ENCODE measurements around the gene LUC7L3. TPM values are rescaled to one million over a fixed set of nuclear protein-coding genes. Genes with fewer than 3 reads are reported as not detected.
A peak's percentile ranks its signal among the peaks of the same experiment; 100 is the strongest.
"Not testable (repeated sequence)": the region's sequence is repeated elsewhere in the genome, so short reads cannot be mapped to it uniquely, and the experiment has no call there.

LUC7L3 gene
- total RNA-seq, 1 experiment from 2014 or later: 63.2 TPM

DNA sequence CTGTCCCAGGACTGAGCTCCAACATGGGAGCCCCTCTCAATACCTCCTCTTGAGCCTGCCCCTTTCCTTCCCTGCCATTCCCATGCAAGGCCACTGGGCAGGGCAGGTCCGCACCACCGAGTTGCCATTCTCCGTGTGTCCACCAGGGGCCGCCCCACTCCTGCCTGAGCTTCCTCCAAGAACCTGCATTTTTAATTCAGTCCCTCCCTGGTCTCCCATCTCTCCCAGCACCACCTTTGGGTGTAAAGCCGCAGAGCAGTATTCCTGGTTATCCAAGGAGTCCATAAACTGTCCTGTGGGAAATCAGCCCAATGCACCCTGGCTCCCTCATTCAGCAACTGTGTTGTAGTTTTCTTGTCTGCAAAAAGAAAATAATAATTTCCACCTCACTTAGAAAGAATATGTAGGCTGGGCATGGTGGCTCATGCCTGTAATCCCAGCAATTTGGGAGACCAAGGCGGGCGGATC is 63.8 kb downstream of the LUC7L3 start:
- peak; percentile 86 for DNase-seq (ENCODE audit: low spot score)

DNA sequence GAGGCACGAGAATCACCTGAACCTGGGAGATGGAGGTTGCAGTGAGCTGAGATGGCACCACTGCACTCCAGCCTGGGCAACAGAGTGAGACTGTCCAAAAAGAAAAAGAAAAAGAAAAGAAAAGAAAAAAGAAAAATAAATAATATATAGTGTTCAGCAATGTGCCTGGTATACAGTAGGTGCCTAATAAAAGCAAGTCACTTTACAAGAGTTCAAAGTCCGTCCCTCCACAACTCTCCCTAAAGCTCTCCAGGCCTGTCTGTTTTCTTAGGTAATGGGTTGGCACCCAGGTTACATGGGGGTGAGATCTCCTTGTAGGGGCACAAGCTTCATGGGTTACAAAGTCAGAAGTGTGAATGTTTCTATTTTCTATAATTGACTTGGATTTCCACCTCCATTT is 64.5 kb downstream of the LUC7L3 start:
- DNase-seq (ENCODE audit: low spot score): no peak

DNA sequence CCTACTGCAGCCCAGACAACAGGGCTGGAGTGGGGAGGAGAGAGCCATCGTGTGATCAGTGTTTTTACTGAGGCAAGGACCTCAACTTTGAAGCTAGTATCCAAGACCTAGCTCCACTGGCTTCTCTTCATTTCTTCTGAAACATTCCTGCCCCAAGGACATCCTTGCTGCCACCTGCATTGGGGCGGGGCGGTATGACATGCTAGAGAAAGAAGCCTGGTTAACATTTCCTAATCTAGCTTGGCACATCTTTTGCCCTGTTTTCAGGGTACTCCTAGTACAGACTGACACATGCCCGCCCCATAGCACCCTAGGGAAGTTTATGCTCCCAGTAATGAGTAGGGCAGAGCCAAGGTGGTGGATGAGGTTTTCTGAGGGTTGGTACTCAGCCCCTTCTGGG is 65.7 kb downstream of the LUC7L3 start:
- DNase-seq (ENCODE audit: low spot score): no peak

DNA sequence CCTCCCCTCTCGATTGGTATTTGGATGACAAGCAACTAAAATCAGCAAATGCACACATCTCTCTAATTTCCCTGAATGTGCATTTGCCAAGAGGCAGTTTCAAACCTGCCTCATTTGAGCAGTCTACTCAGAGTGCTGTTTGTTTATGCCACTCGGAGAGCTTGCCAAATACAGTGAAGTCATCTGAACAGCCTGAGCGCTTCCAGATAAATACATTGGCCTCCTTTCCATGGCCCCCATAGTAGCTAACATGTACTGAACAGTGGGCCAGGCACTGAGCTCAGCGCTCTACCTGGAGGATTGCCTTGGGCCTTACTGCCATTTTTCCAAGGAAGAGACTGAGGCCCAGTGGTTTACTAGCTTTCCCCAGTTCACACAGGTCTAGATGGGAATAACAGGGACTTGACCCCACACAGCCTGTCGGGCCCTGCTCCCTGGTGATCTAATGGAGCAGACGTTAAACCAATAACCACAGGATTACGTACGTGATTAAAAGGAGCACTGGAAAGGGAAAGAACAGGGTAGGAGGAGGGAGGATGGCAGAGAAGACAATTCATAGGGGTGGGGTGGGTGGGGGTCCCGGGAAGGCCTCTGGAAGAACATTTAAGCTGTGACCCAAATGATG is 66.7 kb downstream of the LUC7L3 start:
- DNase-seq (ENCODE audit: low spot score): no peak

DNA sequence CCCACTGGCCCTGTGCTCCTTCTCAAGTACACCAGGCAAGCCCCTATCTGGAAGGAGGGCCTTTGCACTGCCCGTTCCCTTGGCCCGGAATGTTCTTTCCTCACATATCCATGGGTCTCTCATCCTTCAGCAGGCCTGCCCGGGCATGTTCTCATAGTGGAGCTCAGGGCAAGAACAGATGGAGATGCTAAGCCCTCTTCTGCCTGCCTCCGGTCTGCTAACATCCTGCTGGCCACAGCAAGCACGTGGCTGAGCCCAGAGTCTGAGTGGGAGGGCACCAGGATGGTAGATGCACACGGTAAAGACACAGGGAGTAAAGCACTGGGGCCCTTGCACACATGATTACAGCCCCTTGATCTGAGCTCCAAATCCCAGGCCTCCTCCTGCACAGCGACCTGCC is 67.7 kb downstream of the LUC7L3 start:
- DNase-seq (ENCODE audit: low spot score): no peak

DNA sequence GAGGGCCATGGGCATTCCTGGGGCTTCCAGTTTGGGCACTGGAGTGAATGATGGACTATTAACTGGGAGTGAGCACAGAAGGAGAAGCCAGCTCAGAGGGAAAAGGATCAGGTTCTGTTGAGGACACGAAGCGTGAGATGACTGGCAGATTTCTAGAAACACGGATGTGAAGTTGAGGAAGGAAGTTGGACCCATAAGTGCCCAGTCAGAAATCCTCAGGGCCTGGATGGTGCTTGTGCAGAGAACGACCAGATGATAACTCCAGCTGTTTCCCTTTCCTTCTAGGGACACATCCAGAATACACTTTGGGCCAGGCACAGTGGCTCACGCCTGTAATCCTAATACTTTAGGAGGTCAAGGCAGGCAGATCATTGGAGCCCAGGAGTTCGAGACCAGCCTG is 71.2 kb downstream of the LUC7L3 start:
- DNase-seq (ENCODE audit: low spot score): no peak

DNA sequence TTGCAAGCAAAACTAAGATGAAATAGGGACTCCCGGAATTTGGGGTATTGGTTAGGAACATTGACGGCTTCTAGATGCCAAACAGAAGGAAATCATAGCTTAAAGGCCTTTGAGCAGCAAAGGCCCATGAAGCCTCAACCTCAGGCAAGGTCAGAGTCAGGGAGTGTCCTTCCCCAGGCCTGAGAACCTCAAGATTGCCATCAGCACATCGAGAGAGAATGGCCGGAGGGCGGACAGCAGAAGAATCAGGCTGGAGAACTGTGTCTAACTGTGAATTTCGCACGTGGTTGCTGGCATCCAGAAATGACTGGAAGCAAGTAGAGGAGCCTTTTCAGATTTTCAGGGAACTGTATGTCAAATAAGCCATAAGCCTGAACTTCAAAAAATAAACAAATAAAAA is 72.7 kb downstream of the LUC7L3 start:
- no peak for DNase-seq (ENCODE audit: low spot score)

DNA sequence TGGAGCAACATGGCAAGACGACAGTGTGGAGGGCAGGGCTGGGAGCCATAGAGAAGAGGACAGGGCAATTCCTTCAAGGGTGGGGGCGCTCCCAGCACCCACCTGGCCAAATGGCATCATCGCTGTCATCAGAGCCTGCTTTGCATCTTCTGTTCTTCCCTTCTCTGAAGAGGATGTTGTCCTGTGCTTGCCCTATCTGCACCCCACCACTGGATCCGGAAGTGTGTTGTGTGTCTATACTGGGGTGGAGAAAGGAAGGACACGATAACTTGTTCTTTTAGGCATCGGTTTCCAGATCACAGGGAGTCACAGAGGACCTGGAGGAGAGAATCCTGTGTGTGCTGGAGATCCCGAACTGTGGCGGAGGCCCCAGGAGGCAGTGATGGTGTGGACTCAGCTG is 73.6 kb downstream of the LUC7L3 start:
- DNase-seq (ENCODE audit: low spot score): no peak

DNA sequence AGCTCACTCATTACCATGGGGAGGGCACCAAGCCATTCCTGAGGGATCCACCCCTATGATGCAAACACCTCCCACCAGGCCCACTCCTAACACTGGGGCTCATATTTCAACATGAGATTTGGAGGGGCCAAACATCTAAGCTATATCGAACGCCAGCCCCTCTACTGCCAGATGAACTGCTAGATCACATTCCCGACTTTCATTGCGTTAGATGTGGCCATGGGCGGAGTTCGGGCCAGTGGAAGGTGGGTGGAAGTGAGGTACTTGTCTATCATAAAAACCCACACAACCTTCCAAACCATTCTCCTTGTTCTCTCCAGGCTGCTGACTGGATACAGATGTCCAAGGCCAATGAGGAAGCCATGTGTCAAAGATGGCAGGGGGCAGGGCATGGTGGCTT is 75.0 kb downstream of the LUC7L3 start:
- DNase-seq (ENCODE audit: low spot score): no peak

DNA sequence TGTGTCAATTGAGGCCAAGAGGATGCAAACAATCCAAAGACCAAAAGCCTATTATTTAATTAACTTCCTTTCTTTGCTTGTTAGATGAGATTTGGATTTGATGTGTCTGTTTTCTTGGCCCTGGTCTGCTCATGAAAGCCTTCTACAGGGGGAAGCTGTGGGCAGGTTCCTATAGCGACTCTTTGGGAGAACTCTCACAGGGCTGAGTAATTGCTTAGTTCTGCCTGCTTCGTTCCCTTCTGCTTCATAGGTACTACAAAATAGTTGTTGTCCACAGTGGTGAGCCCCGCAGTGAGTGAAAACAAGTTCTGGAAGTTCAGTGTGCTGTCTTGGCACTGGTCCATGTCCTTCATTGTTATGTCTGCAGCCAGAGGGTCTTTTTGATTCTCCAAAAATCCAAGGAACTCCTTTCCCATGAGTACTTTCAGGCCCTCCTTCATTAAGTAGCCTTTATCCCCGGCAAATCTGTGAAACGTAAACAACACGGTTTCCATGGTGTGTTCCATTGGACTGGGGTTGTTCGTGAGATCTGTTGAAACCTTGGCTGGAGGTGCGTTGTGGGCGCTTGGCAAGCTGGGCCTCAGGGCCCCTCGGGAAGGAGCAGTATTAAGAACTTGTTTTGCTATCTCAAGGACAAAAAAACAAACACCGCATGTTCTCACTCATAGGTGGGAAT is 77.9 kb downstream of the LUC7L3 start:
- DNase-seq (ENCODE audit: low spot score): no peak

DNA sequence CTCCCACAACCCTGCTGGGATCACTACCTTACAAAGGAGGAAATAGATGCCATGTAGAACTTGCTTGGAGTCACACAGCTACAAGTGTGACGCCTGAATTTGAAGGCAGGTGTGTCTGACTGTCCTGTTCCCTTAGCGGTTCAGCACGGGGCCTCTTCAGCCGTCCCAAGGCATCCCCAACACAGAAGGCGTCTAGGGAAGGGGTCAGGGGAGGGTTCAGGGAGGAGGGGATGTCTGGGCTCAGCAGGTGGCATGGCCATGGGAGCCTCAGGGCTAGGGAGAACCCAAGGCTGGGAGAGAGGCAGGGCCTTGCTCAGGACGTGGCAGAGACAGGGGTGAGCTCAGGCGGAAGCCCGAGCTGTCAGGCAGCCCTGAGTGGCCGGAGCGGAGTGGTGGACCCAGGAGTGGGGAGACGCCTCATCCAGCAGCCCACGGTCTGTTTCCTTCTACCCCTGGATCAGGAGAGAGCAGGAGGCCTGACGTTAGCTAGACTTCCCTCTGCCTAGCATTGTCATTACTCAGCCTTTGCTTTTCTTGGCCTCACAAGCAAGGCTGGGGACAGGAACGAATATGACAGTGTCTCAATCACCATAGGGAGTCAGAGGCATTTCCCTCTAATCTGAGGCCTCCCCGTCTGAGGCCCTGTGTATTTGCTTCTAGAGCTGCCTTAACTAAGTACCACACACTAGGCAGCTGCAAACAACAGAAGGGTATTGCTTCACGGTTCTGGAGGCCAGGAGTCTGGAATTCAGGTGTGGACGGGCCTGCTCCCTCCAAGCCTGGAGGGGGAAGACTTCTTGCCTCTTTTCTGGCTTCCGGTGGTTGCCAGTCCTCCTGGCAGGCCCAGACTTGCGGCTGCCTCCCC is 79.3 kb downstream of the LUC7L3 start:
- no peak for DNase-seq (ENCODE audit: low spot score)

DNA sequence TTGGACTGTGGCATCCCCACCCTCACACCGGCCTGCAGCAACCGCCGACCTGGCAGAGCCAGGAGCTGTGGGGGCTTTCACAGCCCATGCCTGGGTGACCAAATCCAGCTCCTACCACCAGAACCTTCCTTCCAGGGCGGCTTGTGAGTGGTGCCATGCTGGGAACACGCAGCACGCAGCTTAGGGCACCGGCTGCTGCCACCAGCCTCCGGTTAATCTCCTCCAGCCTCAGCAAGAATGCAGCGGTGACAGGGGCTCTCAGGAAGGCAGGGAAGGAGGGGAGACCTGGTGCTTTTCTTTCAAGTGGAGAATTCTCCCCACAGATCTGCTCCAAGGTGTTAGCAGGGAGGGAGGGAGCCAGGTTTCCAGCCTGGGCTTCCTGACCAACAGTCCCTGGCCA is 80.2 kb downstream of the LUC7L3 start:
- DNase-seq (ENCODE audit: low spot score): no peak

DNA sequence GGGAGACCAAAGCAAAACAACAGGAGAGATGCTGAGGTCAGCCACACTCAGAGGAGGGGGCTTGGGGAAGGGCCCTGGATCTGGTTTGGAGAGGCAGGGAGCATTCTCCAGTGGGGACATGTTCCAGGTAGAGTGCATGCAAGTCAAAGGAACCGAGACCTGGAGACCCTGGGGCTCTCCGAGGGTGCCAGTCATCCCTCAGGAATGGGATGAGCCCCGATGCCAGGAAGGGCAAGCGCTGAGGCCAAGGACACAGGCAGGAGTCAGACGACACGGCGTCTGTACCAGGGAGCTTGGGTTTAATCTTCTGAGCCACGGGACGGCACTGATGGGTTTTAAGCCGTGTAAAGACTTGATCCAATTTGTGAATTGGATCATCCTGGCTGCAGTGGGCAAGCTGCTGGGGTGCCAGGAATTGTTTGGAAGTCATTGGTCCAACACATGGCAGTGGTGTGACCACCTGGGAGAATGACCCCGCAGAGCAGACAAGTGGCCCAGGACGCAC is 80.8 kb downstream of the LUC7L3 start:
- no peak for DNase-seq (ENCODE audit: low spot score)

DNA sequence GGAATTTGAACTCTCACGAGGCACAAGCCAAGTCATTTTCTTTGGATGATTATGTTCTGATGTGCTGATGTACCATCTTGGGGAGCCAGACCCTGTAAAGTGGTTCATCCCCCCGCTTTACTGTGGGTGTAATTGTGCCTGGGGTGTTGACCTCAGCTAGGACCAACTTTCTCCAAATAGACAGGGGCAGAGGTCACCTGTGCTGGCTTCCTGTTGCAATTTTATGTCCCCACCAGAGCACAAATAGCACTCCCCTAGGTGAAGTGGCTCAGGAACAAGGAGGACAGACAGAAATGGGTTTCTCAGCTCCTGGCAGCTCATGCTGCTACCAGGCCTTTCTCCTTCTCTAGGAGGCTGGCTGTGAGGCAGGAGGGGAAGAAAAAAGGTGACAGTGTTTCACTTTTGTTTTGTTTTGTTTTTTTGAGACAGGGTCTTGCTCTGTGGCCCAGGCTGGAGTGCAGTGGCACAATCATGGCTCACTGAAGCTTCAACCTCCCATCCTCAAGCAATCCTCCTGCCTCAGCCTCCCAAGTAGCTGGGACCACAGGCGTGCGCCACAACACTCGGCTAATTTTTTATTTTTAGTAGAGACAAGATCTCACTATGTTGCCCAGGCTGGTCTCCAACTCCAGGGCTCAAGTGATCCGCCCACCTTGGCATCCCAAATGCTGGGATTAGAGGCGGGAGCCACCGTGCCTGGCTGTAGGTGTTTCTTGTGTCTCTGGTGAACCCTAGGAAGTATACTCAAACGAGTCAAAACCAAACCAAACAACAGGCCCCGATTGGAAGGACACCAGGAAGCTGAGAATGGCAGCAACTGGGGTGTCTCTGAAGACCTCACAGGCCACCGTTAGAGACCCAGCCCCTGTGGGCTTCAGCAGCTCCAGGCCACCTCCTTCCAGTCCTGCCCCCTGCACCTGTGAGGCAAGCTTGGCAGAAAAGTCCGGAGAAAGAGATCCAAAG is 83.5 kb downstream of the LUC7L3 start:
- DNase-seq (ENCODE audit: low spot score): no peak

DNA sequence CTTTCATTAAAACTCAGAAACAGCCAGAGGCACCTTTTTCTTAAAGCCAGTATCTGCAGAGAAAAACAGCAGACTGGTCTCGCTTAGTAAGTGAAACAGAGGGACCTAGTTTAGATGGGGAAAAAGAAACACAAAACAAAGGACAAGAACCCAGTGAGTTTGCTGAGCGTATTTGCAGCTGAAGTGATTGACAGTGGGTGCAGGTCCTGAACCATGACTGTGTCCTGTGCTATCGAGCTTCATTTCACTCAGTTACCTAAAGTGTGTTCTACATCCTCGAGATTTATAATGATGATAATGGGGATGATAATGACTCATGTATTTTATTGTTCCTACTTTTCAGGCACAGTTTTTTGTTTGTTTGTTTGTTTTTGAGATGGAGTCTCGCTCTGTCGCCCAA is 84.3 kb downstream of the LUC7L3 start:
- DNase-seq (ENCODE audit: low spot score): no peak

DNA sequence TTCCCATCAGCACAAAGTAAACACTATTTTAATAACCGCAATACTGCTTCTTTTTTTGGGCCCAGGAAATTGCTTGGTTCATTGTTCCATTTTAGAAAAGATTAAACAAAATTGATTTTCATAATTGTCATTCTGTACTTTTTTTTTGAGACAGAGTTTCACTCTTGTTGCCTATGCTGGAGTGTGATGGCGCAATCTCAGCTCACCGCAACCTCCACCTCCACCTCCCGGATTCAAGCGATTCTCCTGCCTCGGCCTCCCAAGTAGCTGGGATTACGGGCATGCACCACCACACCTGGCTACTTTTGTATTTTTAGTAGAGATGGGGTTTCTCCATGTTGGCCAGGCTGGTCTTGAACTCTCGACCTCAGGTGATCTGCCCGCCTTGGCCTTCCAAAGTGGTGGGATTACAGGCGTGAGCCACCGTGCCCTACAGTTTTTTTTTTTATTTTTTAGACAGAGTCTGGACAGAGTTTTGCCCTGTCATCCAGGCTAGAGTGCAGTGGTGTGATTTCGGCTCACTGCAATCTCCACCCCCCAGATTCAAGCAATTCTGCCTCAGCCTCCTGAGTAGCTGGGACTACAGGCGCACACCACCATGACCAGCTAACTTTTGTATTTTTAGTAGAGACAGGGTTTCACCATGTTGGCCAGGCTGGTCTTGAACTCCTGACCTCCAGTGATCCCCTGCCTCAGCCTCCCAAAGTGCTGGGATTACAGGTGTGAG is 85.5 kb downstream of the LUC7L3 start:
- DNase-seq (ENCODE audit: low spot score): not testable (repeated sequence)

DNA sequence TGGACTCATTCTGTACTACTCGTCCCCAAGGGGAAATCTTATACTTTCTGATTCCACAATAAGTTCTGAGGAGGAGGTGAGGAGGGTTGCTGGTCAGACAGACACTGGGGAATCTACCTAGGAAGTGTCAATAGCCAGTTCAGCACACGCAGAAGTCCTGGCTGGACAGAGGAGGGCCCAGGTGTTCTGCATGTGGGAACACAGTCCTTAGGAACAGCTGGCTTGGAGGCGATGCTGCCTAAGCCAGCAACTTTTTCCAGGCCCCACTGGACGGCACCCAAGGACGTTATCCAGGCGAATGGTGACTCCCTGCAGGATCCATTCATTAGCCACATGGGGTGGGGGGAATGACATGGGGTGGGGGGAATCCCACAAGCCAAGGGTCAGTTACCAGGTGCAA is 86.1 kb downstream of the LUC7L3 start:
- no peak for DNase-seq (ENCODE audit: low spot score)
